Testis (tissue), 2 donors: Measurements from ENCODE around the gene CAD.

Experiments
- CTCF ChIP-seq, 3 experiments: fragments of 450-650 bp in 2 of 3; fragments of 200-600 bp in 1 of 3; sonication (generic) in 1 of 3; IDR thresholded peaks; one replicate each; pipeline ENCODE4 v1.5.1; 2016 to 2019; ENCODE audit warnings: antibody characterized with exemption in 3 of 3, mild to moderate bottlenecking in 2 of 3, moderate library complexity in 1 of 3
- POLR2A ChIP-seq: fragments of 450-650 bp; IDR thresholded peaks from one replicate; pipeline ENCODE4 v1.6.1; 2017; ENCODE audit warnings: antibody characterized with exemption, mild to moderate bottlenecking, moderate library complexity

- TF ChIP-seq POLR2A (no peak), CTCF (IDR thresholded peaks at IDR 0.05) (no peak)
Observed at GRCh38 chr2:27247893-27248292, 30.7 kb downstream of the CAD start.
